Heart right ventricle (tissue), 16 donors: ENCODE results near the gene PRAMEF17. TPM values are rescaled to one million over a fixed set of nuclear protein-coding genes. Genes with fewer than 3 reads are reported as not detected.
"Not testable (repeated sequence)": the region's sequence is repeated elsewhere in the genome, so short reads cannot be mapped to it uniquely, and the experiment has no call there.

Experiments used
- ATAC-seq, 8 donors: fragments of 200-7000 bp; cut with Tn5 transposase; one replicate each; pipeline ENCODE4 v1.9.1; 2020; ENCODE audit warnings: mild to moderate bottlenecking in 8 of 8, moderate library complexity in 8 of 8, moderate number of reproducible peaks in 1 of 8
- DNase-seq, 2 donors: peaks; one replicate each; pipeline ENCODE4 v3.0.0-alpha.2; 2020
- H3K27ac ChIP-seq, 10 donors: fragments of 200-600 bp; sonication (generic) in 2 of 10; one replicate each; pipeline versions ENCODE4 v1.5.0 to v1.8.0; 2020 to 2022; ENCODE audit warnings: mild to moderate bottlenecking in 3 of 10
- H3K27me3 ChIP-seq, 7 donors: fragments of 200-600 bp; one replicate each; pipeline ENCODE4 v1.8.0; 2021 to 2022; ENCODE audit warnings: mild to moderate bottlenecking in 2 of 7
- H3K36me3 ChIP-seq, 9 donors: fragments of 200-600 bp; sonication (generic) in 1 of 9; one replicate each; pipeline versions ENCODE4 v1.5.0 to v1.8.0; 2020 to 2022; ENCODE audit warnings: mild to moderate bottlenecking in 2 of 9
- H3K4me1 ChIP-seq, 9 donors: fragments of 200-600 bp; sonication (generic) in 1 of 9; one replicate each; pipeline versions ENCODE4 v1.5.0 to v1.8.0; 2020 to 2022; ENCODE audit warnings: mild to moderate bottlenecking in 4 of 9
- H3K4me3 ChIP-seq, 10 donors: fragments of 200-600 bp; sonication (generic) in 2 of 10; one replicate each; pipeline versions ENCODE4 v1.5.0 to v1.8.0; 2020 to 2022; ENCODE audit warnings: mild to moderate bottlenecking in 7 of 10, moderate library complexity in 2 of 10
- H3K9me3 ChIP-seq, 11 donors: fragments of 200-600 bp in 10 of 11; sonication (generic) in 2 of 11; one replicate each; pipeline versions ENCODE4 v1.5.0 to v1.8.0; 2013 to 2022; ENCODE audit warnings: mild to moderate bottlenecking in 2 of 11, control low read depth in 1 of 11, moderate library complexity in 1 of 11
- WGBS, 2 donors: extraction: QIAGEN DNeasy Blood & Tissue Kit; methylation state at CpG; one replicate each; pipeline ENCODE4 v1.1.7; 2013; ENCODE audit warnings: inconsistent platforms in 1 of 2; 5-methylcytosine and 5-hydroxymethylcytosine counted together
- intact Hi-C, 10 donors: fragments of 100-400 bp; cut with DNase I; formaldehyde crosslinking; loops; one replicate each; pipeline versions ENCODE4 v1.11.1 to v1.14.2; 2022
- long read RNA-seq, 3 donors: library from polyadenylated mRNA; unstranded; transcript quantifications; one replicate each; pipeline ENCODE4 v2.0.0, GENCODE V29; 2020 to 2021
- polyA plus RNA-seq, 2 donors: library from polyadenylated mRNA; stranded (reverse); fragments of 200-250 nt; gene quantifications; one replicate each; pipeline ENCODE4 v1.2.3, GENCODE V29; 2013
- total RNA-seq, 10 donors: library from RNA; stranded (reverse); fragmentation: NEBNext Ultra II Directional in 3 of 10; extraction: Animal tissue kit (Norgen Biotek cat#: 25700) in 3 of 10; gene quantifications; one replicate each; pipeline versions ENCODE4 v1.2.1 to v1.2.4, GENCODE V29; 2021 to 2023
- TF ChIP-seq, protein P1 (sequence below), 9 donors: fragments of 200-600 bp; sonication (generic) in 2 of 9; IDR thresholded peaks; one replicate each; pipeline versions ENCODE4 v1.5.0 to v1.8.0; 2021 to 2022; ENCODE audit warnings: antibody characterized with exemption in 9 of 9, mild to moderate bottlenecking in 5 of 9, moderate library complexity in 1 of 9
- donor health status: Arrhythmogenic right ventricular cardiomyopathy.
- donor health status: ischemic (EF 13 %, LVEDD 7.1; RV severe dilation, severe dysfunction).
- donor health status: healthy with polysubstance abuse.
- donor health status: DM: no; HTN: yes; CAD: no.
- donor health status: DM: no; HTN: no; CAD: no.
- donor health status: ischemic (EF 25% LVEDD 6.9; RV normal size, moderate dysfunction).
- donor health status: ischemic (EF 25% LVEDD 5.7; RV mildly dilated, moderate dysfunction).
- donor health status: healthy.
- donor health status: DM: yes; HTN: yes; CAD: no.
- donor health status: Ischemic cardiomyopathy.
- donor health status: ischemic (EF 35%, LVEDD 5.7; RV mildly dilated, moderate dysfunction).
- donor health status: nonischemic (EF 11% LVEDD 7.7; RV severe dilation, severe dysfunction).
- donor health status: DM: yes; HTN: yes; CAD: no.
- donor health status: PGD.
- donor health status: ischemic (EF 29% LVEDD 5.4; RV normal size, mild dysfunction).
- donor health status: nonischemic (EF 23%, LVEDD 6.1; RV moderate dilation, normal function).

PRAMEF17 gene, protein sequence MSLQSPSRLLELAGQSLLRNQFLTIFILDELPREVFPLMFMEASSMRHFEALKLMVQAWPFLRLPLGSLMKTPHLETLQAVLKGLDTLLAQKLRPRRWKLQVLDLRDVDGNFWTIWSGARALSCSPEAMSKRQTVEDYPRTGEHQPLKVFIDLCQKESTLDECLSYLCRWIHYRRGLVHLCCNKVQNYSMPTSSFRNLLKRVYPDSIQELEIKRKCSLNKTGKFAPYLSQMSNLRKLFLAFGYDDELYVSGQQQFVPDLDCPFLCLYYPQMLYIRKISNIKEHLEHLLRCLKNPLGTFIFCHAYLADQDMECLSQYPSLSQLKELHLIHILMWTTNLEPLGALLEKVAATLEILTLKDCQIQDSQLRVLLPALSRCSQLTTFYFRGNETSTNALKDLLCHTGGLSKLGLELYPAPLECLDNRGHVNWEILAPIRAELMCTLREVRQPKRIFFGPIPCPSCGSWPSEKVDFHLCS
- not detected for total RNA-seq
- not detected for polyA plus RNA-seq
- long read RNA-seq, donor 1: 0 reads
- long read RNA-seq, donor 2: 0 reads
- long read RNA-seq, donor 3: 0 reads

DNA sequence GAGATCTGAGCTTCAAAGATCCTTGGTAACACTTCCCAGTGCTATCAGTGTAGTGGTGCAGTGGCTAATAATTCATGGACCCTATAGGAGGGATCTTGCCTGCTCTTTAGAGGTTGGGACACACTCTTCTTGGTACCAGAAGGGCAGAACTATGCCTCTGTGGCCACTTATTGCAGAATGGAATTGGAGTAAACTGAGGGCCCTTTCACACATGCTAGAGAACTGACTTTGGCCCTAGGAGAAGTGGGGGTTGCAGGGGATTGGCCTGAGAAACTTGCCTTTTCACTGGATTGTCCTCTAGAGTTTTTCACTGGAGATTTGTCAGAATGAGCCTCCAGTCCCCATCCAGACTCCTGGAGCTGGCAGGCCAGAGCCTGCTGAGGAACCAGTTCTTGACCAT, at the start of gene PRAMEF17:
PRAMEF17 (plus strand) TSS at position 301 of the 400 bp plus-strand sequence; CDS start at position 327, 26 bp downstream.
- H3K36me3 ChIP-seq, intact Hi-C loops, H3K4me3 ChIP-seq, ATAC-seq, H3K27ac ChIP-seq, H3K27me3 ChIP-seq, H3K4me1 ChIP-seq, DNase-seq, H3K9me3 ChIP-seq: not testable (repeated sequence)

GRCh38 chr1:13342496-13342895, 46.9 kb upstream of the PRAMEF17 start:
- H3K36me3 ChIP-seq, DNase-seq, H3K27ac ChIP-seq, H3K27me3 ChIP-seq, H3K9me3 ChIP-seq, H3K4me1 ChIP-seq, intact Hi-C loops, H3K4me3 ChIP-seq, ATAC-seq: not testable (repeated sequence)
- 79 to 84% methylated on average over 8 of the region's 8 CpGs for WGBS, 2 donors

- H3K9me3 ChIP-seq, H3K36me3 ChIP-seq, ATAC-seq, H3K27ac ChIP-seq, H3K27me3 ChIP-seq, H3K4me3 ChIP-seq, H3K4me1 ChIP-seq, intact Hi-C loops, DNase-seq: not testable (repeated sequence)
- WGBS, 2 donors: 66 to 73% methylated on average over 7 of the region's 7 CpGs
Observed at GRCh38 chr1:13347034-13347433, 42.4 kb upstream of the PRAMEF17 start, which contains the start of gene PRAMEF14. Gene PRAMEF14, minus strand, starts transcription at chr1:13347134. Its CDS starts 1,820 bp downstream, at chr1:13345314.

GRCh38 chr1:13353476-13353875, 36.0 kb upstream of the PRAMEF17 start:
- H3K36me3 ChIP-seq, H3K4me3 ChIP-seq, DNase-seq, ATAC-seq, H3K27me3 ChIP-seq, H3K4me1 ChIP-seq, intact Hi-C loops, H3K27ac ChIP-seq: not testable (repeated sequence)
- H3K9me3 ChIP-seq: peaks cover 0 to 11% (median 0%) of the 10 kb centered on the region in 11 donors
- WGBS, 2 donors: 87 to 92% methylated on average over 7 to 8 of the region's 8 CpGs

DNA sequence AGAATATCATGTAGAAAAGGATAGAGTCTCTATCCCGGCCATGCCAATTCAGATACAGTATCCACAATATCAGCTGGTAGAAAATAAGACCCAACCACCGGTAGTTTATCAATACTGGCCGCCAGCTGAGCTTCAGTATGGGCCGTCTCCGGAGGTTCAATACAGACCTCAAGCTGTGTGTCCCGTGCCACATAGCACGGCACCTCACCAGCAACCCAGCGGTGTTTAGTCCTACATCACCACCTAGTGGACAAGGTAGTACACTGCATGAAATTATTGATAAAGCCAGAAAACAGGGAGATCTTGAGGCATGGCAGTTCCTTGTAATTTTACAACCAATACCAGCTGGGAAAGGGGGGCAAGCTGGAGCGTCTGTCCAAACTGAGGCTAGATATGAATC, 35.0 kb upstream of the PRAMEF17 start:
- H3K27me3 ChIP-seq, H3K4me1 ChIP-seq, ATAC-seq, intact Hi-C loops, H3K36me3 ChIP-seq, H3K27ac ChIP-seq, DNase-seq, H3K4me3 ChIP-seq: not testable (repeated sequence)
- 0% methylated on average over 1 of the region's 9 CpGs; no CpG with 5 or more reads in 1 of the 2 donors for WGBS, 2 donors
- peaks cover 0 to 11% (median 0%) of the 10 kb centered on the region in 11 donors for H3K9me3 ChIP-seq

- H3K4me1 ChIP-seq, ATAC-seq, H3K36me3 ChIP-seq, H3K4me3 ChIP-seq, H3K27ac ChIP-seq, intact Hi-C loops, H3K27me3 ChIP-seq: not testable (repeated sequence)
- 2% methylated on average over 5 of the region's 5 CpGs for WGBS, 2 donors
- DNase-seq: peak in 1 of 2 donors; percentile 10
- peaks cover 0 to 11% (median 0%) of the 10 kb centered on the region in 11 donors for H3K9me3 ChIP-seq
- TF ChIP-seq, protein P1, sequence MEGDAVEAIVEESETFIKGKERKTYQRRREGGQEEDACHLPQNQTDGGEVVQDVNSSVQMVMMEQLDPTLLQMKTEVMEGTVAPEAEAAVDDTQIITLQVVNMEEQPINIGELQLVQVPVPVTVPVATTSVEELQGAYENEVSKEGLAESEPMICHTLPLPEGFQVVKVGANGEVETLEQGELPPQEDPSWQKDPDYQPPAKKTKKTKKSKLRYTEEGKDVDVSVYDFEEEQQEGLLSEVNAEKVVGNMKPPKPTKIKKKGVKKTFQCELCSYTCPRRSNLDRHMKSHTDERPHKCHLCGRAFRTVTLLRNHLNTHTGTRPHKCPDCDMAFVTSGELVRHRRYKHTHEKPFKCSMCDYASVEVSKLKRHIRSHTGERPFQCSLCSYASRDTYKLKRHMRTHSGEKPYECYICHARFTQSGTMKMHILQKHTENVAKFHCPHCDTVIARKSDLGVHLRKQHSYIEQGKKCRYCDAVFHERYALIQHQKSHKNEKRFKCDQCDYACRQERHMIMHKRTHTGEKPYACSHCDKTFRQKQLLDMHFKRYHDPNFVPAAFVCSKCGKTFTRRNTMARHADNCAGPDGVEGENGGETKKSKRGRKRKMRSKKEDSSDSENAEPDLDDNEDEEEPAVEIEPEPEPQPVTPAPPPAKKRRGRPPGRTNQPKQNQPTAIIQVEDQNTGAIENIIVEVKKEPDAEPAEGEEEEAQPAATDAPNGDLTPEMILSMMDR (IDR thresholded peaks at IDR 0.05): peak; percentile 24 to 67 (median 59)
Observed at GRCh38 chr1:13356774-13357173, 32.7 kb upstream of the PRAMEF17 start.

DNA sequence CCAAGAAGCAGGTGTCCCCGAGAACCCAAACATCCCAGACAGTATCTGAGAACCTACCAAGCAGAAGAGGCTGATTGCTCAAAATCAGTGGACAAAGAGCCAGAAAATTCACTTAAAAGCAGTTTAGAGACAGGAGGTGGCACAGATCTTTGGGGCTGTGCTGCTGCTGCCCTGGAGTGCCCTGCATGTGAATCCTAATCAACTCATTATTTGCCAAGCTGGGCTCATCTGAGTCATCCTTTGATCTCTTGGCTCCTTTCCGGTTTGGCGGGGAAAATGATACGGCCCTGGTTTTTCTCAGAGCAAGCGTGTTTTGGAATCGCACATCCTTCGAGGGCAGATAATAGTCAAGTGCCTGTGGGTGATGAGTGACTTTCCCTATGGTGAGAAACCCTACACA, 27.1 kb upstream of the PRAMEF17 start:
- H3K4me3 ChIP-seq, H3K27ac ChIP-seq, H3K27me3 ChIP-seq, H3K9me3 ChIP-seq, H3K36me3 ChIP-seq, intact Hi-C loops, DNase-seq, H3K4me1 ChIP-seq: not testable (repeated sequence)
- peak in 2 of 8 donors; percentile 48 to 77 for ATAC-seq
- WGBS, 2 donors: 75 to 88% methylated on average over 1 of the region's 7 CpGs

GRCh38 chr1:13364928-13365327, 24.5 kb upstream of the PRAMEF17 start:
- H3K9me3 ChIP-seq, H3K4me1 ChIP-seq, intact Hi-C loops, H3K4me3 ChIP-seq, ATAC-seq, H3K27ac ChIP-seq, DNase-seq, H3K27me3 ChIP-seq, H3K36me3 ChIP-seq: not testable (repeated sequence)
- 86 to 87% methylated on average over 2 to 3 of the region's 4 CpGs for WGBS, 2 donors

- H3K4me1 ChIP-seq, intact Hi-C loops, H3K27ac ChIP-seq, H3K4me3 ChIP-seq, DNase-seq, H3K27me3 ChIP-seq, H3K9me3 ChIP-seq, H3K36me3 ChIP-seq, ATAC-seq: not testable (repeated sequence)
- 87 to 90% methylated on average over 3 of the region's 3 CpGs for WGBS, 2 donors
Observed at GRCh38 chr1:13366536-13366935, 22.9 kb upstream of the PRAMEF17 start.
